Measurements from ENCODE around the gene P3H1. TPM values are rescaled to one million over a fixed set of nuclear protein-coding genes. Genes with fewer than 3 reads are reported as not detected.
"Not testable (repeated sequence)": the region's sequence is repeated elsewhere in the genome, so short reads cannot be mapped to it uniquely, and the experiment has no call there.

P3H1 gene
- total RNA-seq, 1 experiment from 2014 or later = 28.3 TPM

DNA sequence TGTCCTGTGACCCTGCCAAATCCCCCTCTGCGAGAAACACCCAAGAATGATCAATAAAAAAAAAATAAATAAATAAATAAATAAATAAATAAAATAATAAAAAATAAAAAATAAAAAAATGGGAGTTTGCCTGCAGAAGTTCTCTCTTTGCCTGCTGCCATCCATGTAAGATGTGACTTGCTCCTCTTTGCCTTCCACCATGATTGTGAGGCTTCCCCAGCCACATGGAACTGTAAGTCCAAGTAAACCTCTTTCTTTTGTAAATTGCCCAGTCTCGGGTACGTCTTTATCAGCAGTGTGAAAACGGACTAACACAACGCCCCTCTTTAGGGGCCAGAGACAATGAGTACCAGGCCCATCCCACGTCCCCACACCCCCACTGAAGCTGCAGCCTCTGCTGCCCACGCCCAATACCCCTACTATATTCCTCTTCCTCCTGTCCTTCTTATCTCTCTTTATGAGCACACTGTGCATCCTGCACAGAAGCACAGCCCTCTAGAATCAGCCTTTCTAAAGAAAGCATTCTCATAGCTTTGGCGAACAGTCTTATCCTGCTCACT, 15.2 kb downstream of the P3H1 start:
- intact Hi-C loops (cut with micrococcal nuclease) = not testable (repeated sequence)

DNA sequence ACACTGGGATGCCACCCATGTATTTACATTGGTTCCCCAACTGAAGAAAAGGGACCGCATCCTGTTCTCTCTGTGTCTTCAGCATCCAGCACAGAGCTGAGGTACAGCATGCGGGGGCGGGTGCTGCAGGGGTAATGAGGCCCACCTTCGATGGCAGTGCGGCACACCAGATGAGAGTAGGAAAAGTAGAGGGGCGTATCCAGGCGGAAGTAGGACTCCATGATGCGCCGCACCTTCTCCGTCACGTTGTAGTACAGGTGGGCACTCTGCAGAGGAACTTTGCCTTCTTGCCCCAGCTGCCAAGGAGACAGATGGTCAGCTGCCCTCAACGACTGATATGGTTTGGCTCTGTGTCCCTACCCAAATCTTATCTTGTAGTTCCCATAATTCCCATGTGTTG, 16.8 kb downstream of the P3H1 start:
- CTCF ChIA-PET = no interaction called here
- no peak overlapping the region for H3K9ac ChIP-seq (ENCODE audit: low read length)
- DNase-seq = no peak
- no peaks in the 10 kb centered on the region for H3K79me2 ChIP-seq (ENCODE audit: low read length)
- intact Hi-C loops (cut with micrococcal nuclease) = no loop called here
- H3K27ac ChIP-seq (ENCODE audit: low read length) = no peak overlapping the region
- H3F3A ChIP-seq (ENCODE audit: low read length, unreplicated experiment) = no peaks in the 10 kb centered on the region
- TF ChIP-seq, protein P1, sequence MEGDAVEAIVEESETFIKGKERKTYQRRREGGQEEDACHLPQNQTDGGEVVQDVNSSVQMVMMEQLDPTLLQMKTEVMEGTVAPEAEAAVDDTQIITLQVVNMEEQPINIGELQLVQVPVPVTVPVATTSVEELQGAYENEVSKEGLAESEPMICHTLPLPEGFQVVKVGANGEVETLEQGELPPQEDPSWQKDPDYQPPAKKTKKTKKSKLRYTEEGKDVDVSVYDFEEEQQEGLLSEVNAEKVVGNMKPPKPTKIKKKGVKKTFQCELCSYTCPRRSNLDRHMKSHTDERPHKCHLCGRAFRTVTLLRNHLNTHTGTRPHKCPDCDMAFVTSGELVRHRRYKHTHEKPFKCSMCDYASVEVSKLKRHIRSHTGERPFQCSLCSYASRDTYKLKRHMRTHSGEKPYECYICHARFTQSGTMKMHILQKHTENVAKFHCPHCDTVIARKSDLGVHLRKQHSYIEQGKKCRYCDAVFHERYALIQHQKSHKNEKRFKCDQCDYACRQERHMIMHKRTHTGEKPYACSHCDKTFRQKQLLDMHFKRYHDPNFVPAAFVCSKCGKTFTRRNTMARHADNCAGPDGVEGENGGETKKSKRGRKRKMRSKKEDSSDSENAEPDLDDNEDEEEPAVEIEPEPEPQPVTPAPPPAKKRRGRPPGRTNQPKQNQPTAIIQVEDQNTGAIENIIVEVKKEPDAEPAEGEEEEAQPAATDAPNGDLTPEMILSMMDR (conservative IDR thresholded peaks at IDR 0.05; ENCODE audit: low read depth, low read length) = no peak
- no peak for TF ChIP-seq EZH2 (IDR thresholded peaks at IDR 0.05; ENCODE audit: low read length, unreplicated experiment)
- no peak for TF ChIP-seq EZH2phosphoT487 (IDR thresholded peaks at IDR 0.05; ENCODE audit: borderline replicate concordance, low read length)
- no peaks in the 10 kb centered on the region for H3K9me2 ChIP-seq (replicated peaks; ENCODE audit: low read length)
- H3K4me3 ChIP-seq (ENCODE audit: low read length) = no peak overlapping the region
- no peaks in the 10 kb centered on the region for H4K20me1 ChIP-seq (ENCODE audit: low read length)
- peaks cover 19% of the 10 kb centered on the region for H3K36me3 ChIP-seq (ENCODE audit: low read depth, low read length)
- no peaks in the 10 kb centered on the region for H3K27me3 ChIP-seq (ENCODE audit: low read length)
- POLR2A ChIA-PET (ENCODE audit: unreplicated experiment) = no interaction called here
- H3K4me1 ChIP-seq (ENCODE audit: insufficient read depth, low read length) = no peaks in the 10 kb centered on the region
- ATAC-seq = no peak
- no TSS peak for BruUV-seq (replicated peaks)
- H3K4me2 ChIP-seq (ENCODE audit: low read length) = no peak overlapping the region
- H2AFZ ChIP-seq (ENCODE audit: low read length) = no peak overlapping the region
- no peaks in the 10 kb centered on the region for H3K9me3 ChIP-seq (ENCODE audit: low read length)

More for the DNA sequence above, 15.2 kb downstream of the P3H1 start:
- DNase-seq; BruUV-seq (replicated peaks); CTCF ChIA-PET; H3K27me3 ChIP-seq (ENCODE audit: low read length); POLR2A ChIA-PET (ENCODE audit: unreplicated experiment); H3F3A ChIP-seq (ENCODE audit: low read length, unreplicated experiment); H3K4me3 ChIP-seq (ENCODE audit: low read length); H3K9ac ChIP-seq (ENCODE audit: low read length); H3K9me3 ChIP-seq (ENCODE audit: low read length); ATAC-seq; H2AFZ ChIP-seq (ENCODE audit: low read length); H4K20me1 ChIP-seq (ENCODE audit: low read length); H3K9me2 ChIP-seq (replicated peaks; ENCODE audit: low read length); H3K4me2 ChIP-seq (ENCODE audit: low read length); H3K27ac ChIP-seq (ENCODE audit: low read length); H3K79me2 ChIP-seq (ENCODE audit: low read length); H3K4me1 ChIP-seq (ENCODE audit: insufficient read depth, low read length): not testable (repeated sequence)
- peaks cover 19% of the 10 kb centered on the region for H3K36me3 ChIP-seq (ENCODE audit: low read depth, low read length)

DNA sequence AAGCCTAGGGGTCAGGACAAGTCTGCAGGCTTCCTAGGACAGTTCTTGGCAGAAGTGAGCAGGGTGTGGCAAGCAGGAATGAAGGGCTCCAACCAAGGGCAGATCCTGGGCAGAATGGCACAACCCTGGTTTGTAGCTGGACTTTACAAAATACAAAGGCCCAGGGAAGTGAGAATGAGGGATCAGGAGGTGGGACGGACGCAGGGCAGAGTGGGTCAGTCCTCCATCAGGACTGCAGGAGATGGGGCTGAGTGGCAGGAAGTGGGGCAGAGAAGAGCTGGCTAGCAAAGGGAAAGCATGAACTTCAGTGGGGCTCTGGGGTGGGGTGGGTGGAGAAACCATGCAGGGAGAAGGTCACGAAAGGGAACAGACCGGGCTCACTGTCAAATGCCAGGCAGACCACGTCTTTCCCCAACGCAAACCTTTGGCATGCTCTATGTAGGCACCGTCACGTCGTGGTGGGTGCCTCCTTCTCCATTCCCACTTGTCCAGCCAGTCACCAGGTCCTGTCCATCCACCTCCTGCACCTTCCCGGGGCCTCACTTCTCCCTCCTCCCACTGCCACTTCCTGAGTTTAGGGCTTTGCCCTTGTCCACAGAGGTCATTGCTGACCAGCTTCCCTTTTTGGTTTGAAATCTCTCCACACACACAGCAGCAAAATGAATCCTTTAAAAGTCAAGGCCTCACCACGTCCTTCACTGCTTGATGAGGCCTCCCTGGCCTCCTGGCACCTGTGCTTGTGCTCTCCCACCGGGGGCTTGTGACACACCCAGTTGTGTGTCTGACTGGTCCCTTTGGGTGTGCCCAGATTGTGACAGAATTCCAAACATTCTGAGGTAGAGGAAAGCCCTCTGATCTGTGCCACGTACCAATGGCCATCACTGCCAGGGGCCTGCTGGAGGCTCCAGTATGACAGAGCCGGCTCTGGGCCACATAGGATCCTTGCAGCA, 18.1 kb downstream of the P3H1 start:
- H3K79me2 ChIP-seq (ENCODE audit: low read length) = no peaks in the 10 kb centered on the region
- no peak overlapping the region for H2AFZ ChIP-seq (ENCODE audit: low read length)
- H3K4me1 ChIP-seq (ENCODE audit: insufficient read depth, low read length) = no peaks in the 10 kb centered on the region
- H3K27me3 ChIP-seq (ENCODE audit: low read length) = no peaks in the 10 kb centered on the region
- BruUV-seq (replicated peaks) = no TSS peak
- CTCF ChIA-PET = no interaction called here
- ATAC-seq (no peak), DNase-seq (no peak)
- H3K9ac ChIP-seq (ENCODE audit: low read length) = no peak overlapping the region
- H3K27ac ChIP-seq (ENCODE audit: low read length) = no peak overlapping the region
- H3K4me2 ChIP-seq (ENCODE audit: low read length) = no peak overlapping the region
- H3K36me3 ChIP-seq (ENCODE audit: low read depth, low read length) = peaks cover 14% of the 10 kb centered on the region
- H3F3A ChIP-seq (ENCODE audit: low read length, unreplicated experiment) = no peaks in the 10 kb centered on the region
- no peaks in the 10 kb centered on the region for H3K9me2 ChIP-seq (replicated peaks; ENCODE audit: low read length)
- TF ChIP-seq EZH2 (IDR thresholded peaks at IDR 0.05; ENCODE audit: low read length, unreplicated experiment) (no peak), EZH2phosphoT487 (IDR thresholded peaks at IDR 0.05; ENCODE audit: borderline replicate concordance, low read length) (no peak)
- TF ChIP-seq, protein P1 (conservative IDR thresholded peaks at IDR 0.05; ENCODE audit: low read depth, low read length) = no peak
- POLR2A ChIA-PET (ENCODE audit: unreplicated experiment) = no interaction called here
- H3K4me3 ChIP-seq (ENCODE audit: low read length) = no peak overlapping the region
- H3K9me3 ChIP-seq (ENCODE audit: low read length) = no peaks in the 10 kb centered on the region
- intact Hi-C loops (cut with micrococcal nuclease) = no loop called here
- no peaks in the 10 kb centered on the region for H4K20me1 ChIP-seq (ENCODE audit: low read length)
